ENCODE data around the gene MT3. TPM values are rescaled to one million over a fixed set of nuclear protein-coding genes. Genes with fewer than 3 reads are reported as not detected.

Gene MT3
- total RNA-seq, 4 donors from 2014 or later, result 4.2 TPM; not detected in 3

DNA sequence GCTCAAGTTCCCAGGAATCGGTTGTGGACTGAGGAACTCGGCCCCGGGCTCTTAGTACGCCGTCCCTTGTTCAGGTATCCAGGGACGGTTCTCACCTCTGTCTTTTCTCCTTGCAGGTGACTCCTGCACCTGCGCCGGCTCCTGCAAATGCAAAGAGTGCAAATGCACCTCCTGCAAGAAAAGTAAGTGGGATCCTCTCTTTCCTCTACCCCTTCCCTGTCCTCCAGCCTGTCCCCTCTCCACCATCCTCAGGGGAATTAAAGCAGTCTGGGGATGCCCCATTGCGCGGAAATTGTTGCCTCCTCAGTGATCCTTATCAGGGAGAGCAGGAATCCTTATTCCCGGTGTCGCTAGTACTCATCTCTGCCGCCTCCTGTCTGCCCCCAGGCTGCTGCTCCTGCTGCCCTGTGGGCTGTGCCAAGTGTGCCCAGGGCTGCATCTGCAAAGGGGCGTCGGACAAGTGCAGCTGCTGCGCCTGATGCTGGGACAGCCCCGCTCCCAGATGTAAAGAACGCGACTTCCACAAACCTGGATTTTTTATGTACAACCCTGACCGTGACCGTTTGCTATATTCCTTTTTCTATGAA is 19.6 kb downstream of the MT3 start:
- TF ChIP-seq EP300 (IDR thresholded peaks at IDR 0.05; ENCODE audit: low read depth) (no peak), POLR2AphosphoS5 (IDR thresholded peaks at IDR 0.05) (peak in 1 of 3 donors; percentile 3)
- no peaks in the 10 kb centered on the region for H3K9me3 ChIP-seq
- H3K4me3 ChIP-seq, result peak overlapping the region; percentile 45 to 75 (median 56)
- H3K36me3 ChIP-seq, result no peaks in the 10 kb centered on the region
- WGBS, 2 donors (ENCODE audit: low coverage in 1 of 2), result 1% methylated on average over 20 of the region's 21 CpGs; no CpG with 5 or more reads in 1 of the 2 donors
- peaks cover 6 to 25% (median 19%) of the 10 kb centered on the region in 4 donors for H3K4me1 ChIP-seq
- H3K27me3 ChIP-seq, result no peaks in the 10 kb centered on the region
- H3K27ac ChIP-seq, result peak overlapping the region; percentile 87 to 91 (median 90)
- in situ Hi-C loops (cut with MboI; ENCODE audit: low pct_ligation_motif_present in 1 of 4, low pct_unique_long_range_greater_than_20kb in 1 of 4, low sequenced_read_pairs in 3 of 4) (no loop called here), intact Hi-C loops (cut with DNase I; ENCODE audit: low total_unique reads) (loop anchor here (1.0 to 5.0 kb wide), 3 partner anchors 18 to 73 kb away; partner anchors contain the start of genes MT1M and MT1X)
- DNase-seq, result no peak

GRCh38 chr16:56609463-56609921 is 20.2 kb downstream of the MT3 start:
- H3K27ac ChIP-seq, result peak overlapping the region; percentile 87 to 91 (median 90)
- H3K9me3 ChIP-seq, result no peaks in the 10 kb centered on the region
- H3K4me1 ChIP-seq, result peaks cover 6 to 25% (median 19%) of the 10 kb centered on the region in 4 donors
- peak; percentile 86 for DNase-seq
- H3K36me3 ChIP-seq, result no peaks in the 10 kb centered on the region
- in situ Hi-C loops (cut with MboI; ENCODE audit: low pct_ligation_motif_present in 1 of 4, low pct_unique_long_range_greater_than_20kb in 1 of 4, low sequenced_read_pairs in 3 of 4), result no loop called here
- intact Hi-C loops (cut with DNase I; ENCODE audit: low total_unique reads), result loop anchor here (2.0 to 5.0 kb wide), 2 partner anchors 17 to 73 kb away; partner anchors contain the start of gene MT1X
- peak overlapping the region; percentile 45 to 75 (median 56) for H3K4me3 ChIP-seq
- TF ChIP-seq EP300 (IDR thresholded peaks at IDR 0.05; ENCODE audit: low read depth), result no peak
- TF ChIP-seq POLR2A (IDR thresholded peaks at IDR 0.05), result no peak
- peak; percentile 64 to 71 (median 71) for TF ChIP-seq POLR2AphosphoS5 (IDR thresholded peaks at IDR 0.05)
- TF ChIP-seq CTCF (IDR thresholded peaks at IDR 0.05), result peak in 1 of 5 experiments; percentile 2
- no peaks in the 10 kb centered on the region for H3K27me3 ChIP-seq
- WGBS, 2 donors (ENCODE audit: low coverage in 1 of 2), result 1 to 4% methylated on average over 5 to 6 of the region's 6 CpGs

DNA sequence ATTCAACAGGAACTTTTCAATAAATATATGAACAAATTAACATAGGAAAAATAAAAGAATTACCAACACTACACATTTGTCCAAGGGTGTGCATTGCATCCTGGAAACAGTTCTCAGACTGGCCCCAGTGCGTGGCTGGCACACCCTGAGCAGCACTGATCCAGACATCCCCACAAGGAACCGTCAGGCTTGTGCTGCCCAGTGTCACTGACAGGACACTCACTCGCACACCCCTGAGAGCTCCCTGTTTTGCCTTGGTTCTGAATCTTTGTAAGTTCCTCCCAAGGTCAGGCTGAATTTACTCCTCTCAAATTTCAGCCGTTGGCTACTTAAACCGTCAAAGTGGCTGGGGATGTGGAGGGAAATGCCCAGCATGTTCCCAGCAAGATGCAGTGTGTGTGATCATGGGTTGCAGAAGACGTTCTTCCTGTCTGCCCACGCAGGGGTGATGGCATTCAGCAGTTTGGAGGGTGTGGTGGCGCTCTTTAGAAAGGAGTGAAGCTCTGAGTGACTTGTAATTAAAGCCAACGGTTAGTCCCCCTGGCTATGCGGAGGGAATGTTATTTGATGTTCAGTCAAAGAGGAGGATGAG is 20.8 kb downstream of the MT3 start:
- Histone ChIP-seq H3K27me3 (no peaks in the 10 kb centered on the region), H3K36me3 (no peaks in the 10 kb centered on the region), H3K9me3 (no peaks in the 10 kb centered on the region), H3K27ac (peak overlapping the region; percentile 87 to 91 (median 90)), H3K4me3 (peak overlapping the region in 3 of 4 donors; percentile 45 to 75 (median 48)), H3K4me1 (peaks cover 6 to 25% (median 19%) of the 10 kb centered on the region in 4 donors)
- DNase-seq, result peak; percentile 52
- WGBS, 2 donors (ENCODE audit: low coverage in 1 of 2), result 18% methylated on average over 10 of the region's 10 CpGs; no CpG with 5 or more reads in 1 of the 2 donors
- intact Hi-C loops (cut with DNase I; ENCODE audit: low total_unique reads), result no loop called here
- TF ChIP-seq POLR2A (IDR thresholded peaks at IDR 0.05) (peak; percentile 60), POLR2AphosphoS5 (IDR thresholded peaks at IDR 0.05) (peak; percentile 44 to 70 (median 61)), EP300 (IDR thresholded peaks at IDR 0.05; ENCODE audit: low read depth) (no peak)
- in situ Hi-C loops (cut with MboI; ENCODE audit: low pct_ligation_motif_present in 1 of 4, low pct_unique_long_range_greater_than_20kb in 1 of 4, low sequenced_read_pairs in 3 of 4), result no loop called here

DNA sequence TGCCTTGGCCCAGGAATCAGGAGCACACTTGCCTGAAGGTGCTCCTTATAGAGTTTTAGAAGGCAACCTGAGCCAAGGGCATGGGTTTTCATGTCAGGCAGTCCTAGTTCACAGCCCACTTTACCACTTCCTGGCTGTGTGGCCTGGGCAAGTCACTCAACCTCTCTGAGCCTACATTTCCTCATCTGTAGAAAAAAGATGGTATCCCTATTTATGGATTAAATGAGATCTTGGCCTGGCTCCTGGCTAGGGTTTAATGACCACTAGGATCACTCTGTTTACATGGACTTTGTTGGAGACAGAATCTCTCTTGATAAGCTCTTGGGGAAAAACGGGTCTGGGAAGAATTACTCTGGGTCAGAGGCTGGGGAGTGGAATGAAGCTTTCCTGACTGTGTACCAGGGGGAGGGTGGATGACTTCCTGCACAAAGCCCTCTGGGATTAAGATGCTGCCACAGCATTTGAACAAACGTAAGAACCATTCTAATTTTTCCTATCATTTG is 21.3 kb downstream of the MT3 start:
- no peak for TF ChIP-seq POLR2A (IDR thresholded peaks at IDR 0.05)
- no peak for TF ChIP-seq POLR2AphosphoS5 (IDR thresholded peaks at IDR 0.05)
- no peak for TF ChIP-seq EP300 (IDR thresholded peaks at IDR 0.05; ENCODE audit: low read depth)
- no peak for TF ChIP-seq CTCF (IDR thresholded peaks at IDR 0.05)
- Histone ChIP-seq H3K9me3 (no peaks in the 10 kb centered on the region), H3K27ac (peak overlapping the region; percentile 87 to 91 (median 90)), H3K36me3 (no peaks in the 10 kb centered on the region), H3K4me1 (peaks cover 6 to 25% (median 19%) of the 10 kb centered on the region in 4 donors), H3K27me3 (no peaks in the 10 kb centered on the region), H3K4me3 (no peak overlapping the region)
- in situ Hi-C loops (cut with MboI; ENCODE audit: low pct_ligation_motif_present in 1 of 4, low pct_unique_long_range_greater_than_20kb in 1 of 4, low sequenced_read_pairs in 3 of 4) (no loop called here), intact Hi-C loops (cut with DNase I; ENCODE audit: low total_unique reads) (no loop called here)
- WGBS, 2 donors (ENCODE audit: low coverage in 1 of 2), result 40% methylated on average over 2 of the region's 2 CpGs; no CpG with 5 or more reads in 1 of the 2 donors
- no peak for DNase-seq
